Panc1 (cell line): Measurements from ENCODE around the gene LRRC74B.
"Not testable (repeated sequence)": the region's sequence is repeated elsewhere in the genome, so short reads cannot be mapped to it uniquely, and the experiment has no call there.

Experiments used
- POLR2AphosphoS5 ChIP-seq: IDR thresholded peaks from 2 replicates; pipeline ENCODE4 v1.6.1; 2012; ENCODE audit warnings: mild to moderate bottlenecking, low read depth, low read length, moderate library complexity
- SIN3A ChIP-seq: IDR thresholded peaks from 2 replicates; pipeline ENCODE4 v1.6.1; 2012; ENCODE audit warnings: low read depth, mild to moderate bottlenecking, low read length, moderate library complexity, borderline replicate concordance; ENCODE audit not compliant: insufficient read depth
- TCF7L2 ChIP-seq: IDR thresholded peaks from 2 replicates; pipeline ENCODE4 v1.6.1; 2011; ENCODE audit warnings: mild to moderate bottlenecking, low read depth, low read length, inconsistent platforms
- TF ChIP-seq, protein P1 (sequence below): fragments of 450-650 bp; IDR thresholded peaks from 2 replicates; pipeline ENCODE4 v1.5.1; 2017; ENCODE audit warnings: mild to moderate bottlenecking
- TF ChIP-seq, protein P2 (sequence below), 2 experiments: IDR thresholded peaks; 2 replicates each; pipeline ENCODE4 v1.6.1; 2011 to 2012; ENCODE audit warnings: low read depth in 2 of 2, control low read depth in 1 of 2, low read length in 1 of 2, mild to moderate bottlenecking in 1 of 2, moderate library complexity in 1 of 2; ENCODE audit not compliant: insufficient read depth in 1 of 2

DNA sequence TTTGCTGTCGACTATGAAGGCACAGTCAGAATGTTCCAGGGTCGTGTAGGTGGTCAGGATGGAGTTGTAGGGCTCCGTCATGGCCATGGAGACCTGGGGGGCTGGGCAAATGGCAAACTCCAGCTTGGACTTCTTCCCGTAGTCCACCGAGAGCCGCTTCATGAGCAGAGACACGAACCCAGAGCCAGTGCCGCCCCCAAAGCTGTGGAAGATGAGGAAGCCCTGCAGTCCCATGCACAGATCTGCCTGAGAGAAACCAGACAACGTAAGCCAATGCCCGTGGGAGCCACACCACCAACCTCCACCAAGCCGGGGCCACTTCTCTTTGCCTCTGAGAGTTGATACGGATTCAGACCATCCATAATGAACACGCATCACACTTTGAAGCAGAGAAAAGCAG, 36.5 kb upstream of the LRRC74B start:
- TF ChIP-seq, protein P1, sequence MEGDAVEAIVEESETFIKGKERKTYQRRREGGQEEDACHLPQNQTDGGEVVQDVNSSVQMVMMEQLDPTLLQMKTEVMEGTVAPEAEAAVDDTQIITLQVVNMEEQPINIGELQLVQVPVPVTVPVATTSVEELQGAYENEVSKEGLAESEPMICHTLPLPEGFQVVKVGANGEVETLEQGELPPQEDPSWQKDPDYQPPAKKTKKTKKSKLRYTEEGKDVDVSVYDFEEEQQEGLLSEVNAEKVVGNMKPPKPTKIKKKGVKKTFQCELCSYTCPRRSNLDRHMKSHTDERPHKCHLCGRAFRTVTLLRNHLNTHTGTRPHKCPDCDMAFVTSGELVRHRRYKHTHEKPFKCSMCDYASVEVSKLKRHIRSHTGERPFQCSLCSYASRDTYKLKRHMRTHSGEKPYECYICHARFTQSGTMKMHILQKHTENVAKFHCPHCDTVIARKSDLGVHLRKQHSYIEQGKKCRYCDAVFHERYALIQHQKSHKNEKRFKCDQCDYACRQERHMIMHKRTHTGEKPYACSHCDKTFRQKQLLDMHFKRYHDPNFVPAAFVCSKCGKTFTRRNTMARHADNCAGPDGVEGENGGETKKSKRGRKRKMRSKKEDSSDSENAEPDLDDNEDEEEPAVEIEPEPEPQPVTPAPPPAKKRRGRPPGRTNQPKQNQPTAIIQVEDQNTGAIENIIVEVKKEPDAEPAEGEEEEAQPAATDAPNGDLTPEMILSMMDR: not testable (repeated sequence)
- not testable (repeated sequence) for TF ChIP-seq SIN3A, TCF7L2, POLR2AphosphoS5
- TF ChIP-seq, protein P2, sequence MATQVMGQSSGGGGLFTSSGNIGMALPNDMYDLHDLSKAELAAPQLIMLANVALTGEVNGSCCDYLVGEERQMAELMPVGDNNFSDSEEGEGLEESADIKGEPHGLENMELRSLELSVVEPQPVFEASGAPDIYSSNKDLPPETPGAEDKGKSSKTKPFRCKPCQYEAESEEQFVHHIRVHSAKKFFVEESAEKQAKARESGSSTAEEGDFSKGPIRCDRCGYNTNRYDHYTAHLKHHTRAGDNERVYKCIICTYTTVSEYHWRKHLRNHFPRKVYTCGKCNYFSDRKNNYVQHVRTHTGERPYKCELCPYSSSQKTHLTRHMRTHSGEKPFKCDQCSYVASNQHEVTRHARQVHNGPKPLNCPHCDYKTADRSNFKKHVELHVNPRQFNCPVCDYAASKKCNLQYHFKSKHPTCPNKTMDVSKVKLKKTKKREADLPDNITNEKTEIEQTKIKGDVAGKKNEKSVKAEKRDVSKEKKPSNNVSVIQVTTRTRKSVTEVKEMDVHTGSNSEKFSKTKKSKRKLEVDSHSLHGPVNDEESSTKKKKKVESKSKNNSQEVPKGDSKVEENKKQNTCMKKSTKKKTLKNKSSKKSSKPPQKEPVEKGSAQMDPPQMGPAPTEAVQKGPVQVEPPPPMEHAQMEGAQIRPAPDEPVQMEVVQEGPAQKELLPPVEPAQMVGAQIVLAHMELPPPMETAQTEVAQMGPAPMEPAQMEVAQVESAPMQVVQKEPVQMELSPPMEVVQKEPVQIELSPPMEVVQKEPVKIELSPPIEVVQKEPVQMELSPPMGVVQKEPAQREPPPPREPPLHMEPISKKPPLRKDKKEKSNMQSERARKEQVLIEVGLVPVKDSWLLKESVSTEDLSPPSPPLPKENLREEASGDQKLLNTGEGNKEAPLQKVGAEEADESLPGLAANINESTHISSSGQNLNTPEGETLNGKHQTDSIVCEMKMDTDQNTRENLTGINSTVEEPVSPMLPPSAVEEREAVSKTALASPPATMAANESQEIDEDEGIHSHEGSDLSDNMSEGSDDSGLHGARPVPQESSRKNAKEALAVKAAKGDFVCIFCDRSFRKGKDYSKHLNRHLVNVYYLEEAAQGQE (IDR thresholded peaks at IDR 0.05; ENCODE audit: insufficient read depth in 1 of 2, low read depth in 2 of 2, low read length in 1 of 2): not testable (repeated sequence)
